PC-3 (cell line): ENCODE results near the gene PSMB7.

Experiments used
- EZH2 ChIP-seq: fragments of 300-600 bp; sonication (generic); IDR thresholded peaks from one replicate; pipeline ENCODE4 v1.6.1; 2017; ENCODE audit warnings: antibody characterized with exemption, mild to moderate bottlenecking, low read length; ENCODE audit not compliant: unreplicated experiment
- EZH2phosphoT487 ChIP-seq: fragments of 300-600 bp; sonication (generic); IDR thresholded peaks from 2 replicates; pipeline ENCODE4 v1.6.1; 2018; ENCODE audit warnings: mild to moderate bottlenecking, antibody characterized with exemption, low read length, borderline replicate concordance

DNA sequence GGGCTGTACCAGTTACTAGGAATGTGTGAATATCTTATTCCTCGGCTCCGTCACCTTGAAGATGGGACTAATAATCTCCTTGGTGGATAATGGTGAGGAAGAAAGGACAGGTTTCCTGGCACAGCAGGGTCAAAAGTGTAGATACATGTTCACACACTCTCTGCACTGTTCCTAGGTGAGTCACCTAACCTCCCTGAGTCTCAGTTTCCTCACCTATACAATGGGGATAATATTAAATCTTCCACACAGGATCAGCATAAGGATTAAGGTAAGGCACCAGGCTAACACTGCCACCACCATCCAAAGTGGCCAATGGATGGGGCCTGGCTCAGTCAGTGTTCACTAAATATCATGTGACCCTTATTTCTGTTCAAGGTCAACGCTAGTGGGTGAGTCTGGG, 66.9 kb downstream of the PSMB7 start:
- TF ChIP-seq EZH2 (no peak), EZH2phosphoT487 (no peak)
